Tibial nerve (tissue), 4 donors: ENCODE results near the gene MRPL51. TPM values are rescaled to one million over a fixed set of nuclear protein-coding genes. Genes with fewer than 3 reads are reported as not detected.

Source experiments
- DNase-seq, 2 donors: peaks; one replicate each; pipeline ENCODE4 v3.0.0-alpha.2; 2019; ENCODE audit warnings: low spot score in 2 of 2
- H3K27ac ChIP-seq, 4 donors: fragments of 200-600 bp; sonication (generic) in 3 of 4; one replicate each; pipeline ENCODE4 v1.5.1; 2017 to 2019; ENCODE audit warnings: mild to moderate bottlenecking in 1 of 4
- H3K27me3 ChIP-seq, 2 donors: fragments of 200-600 bp; sonication (generic) in 1 of 2; one replicate each; pipeline versions ENCODE4 v1.5.1 to v1.6.0; 2017 to 2019
- H3K36me3 ChIP-seq, 3 donors: fragments of 200-600 bp; sonication (generic); one replicate each; pipeline ENCODE4 v1.5.1; 2018 to 2019
- H3K4me1 ChIP-seq, 4 donors: fragments of 200-600 bp; sonication (generic) in 3 of 4; one replicate each; pipeline ENCODE4 v1.5.1; 2017 to 2019
- H3K4me3 ChIP-seq, 4 donors: fragments of 200-600 bp; sonication (generic) in 3 of 4; one replicate each; pipeline ENCODE4 v1.5.1; 2017 to 2019; ENCODE audit warnings: mild to moderate bottlenecking in 1 of 4, moderate library complexity in 1 of 4
- H3K9me3 ChIP-seq, 4 donors: fragments of 200-600 bp; sonication (generic) in 3 of 4; one replicate each; pipeline ENCODE4 v1.5.1; 2017 to 2019
- CTCF ChIP-seq, 5 experiments: fragments of 200-600 bp in 3 of 5; fragments of 450-650 bp in 2 of 5; sonication (generic) in 3 of 5; IDR thresholded peaks; one replicate each; pipeline ENCODE4 v1.5.1; 2016 to 2019; ENCODE audit warnings: antibody characterized with exemption in 5 of 5, mild to moderate bottlenecking in 3 of 5, moderate library complexity in 2 of 5
- EP300 ChIP-seq, 2 donors: sonication (generic); formaldehyde crosslinking; IDR thresholded peaks; one replicate each; pipeline ENCODE4 v1.6.1; 2017; ENCODE audit warnings: antibody characterized with exemption in 2 of 2, mild to moderate bottlenecking in 1 of 2
- POLR2A ChIP-seq, 2 donors: fragments of 450-650 bp; IDR thresholded peaks; one replicate each; pipeline ENCODE4 v1.6.1; 2017; ENCODE audit warnings: antibody characterized with exemption in 2 of 2, mild to moderate bottlenecking in 2 of 2, moderate library complexity in 2 of 2
- WGBS, 2 donors: methylation state at CpG; one replicate each; pipeline ENCODE4 v1.1.5; 2018; 5-methylcytosine and 5-hydroxymethylcytosine counted together
- total RNA-seq, 4 donors: library from RNA; depleted of rRNA; stranded (reverse); fragments of >200 nt; gene quantifications; one replicate each; pipeline ENCODE4 v1.1.0, GENCODE V29; 2016

The MRPL51 gene
- total RNA-seq, 4 donors from 2014 or later, result 47.4 to 127 (median 89.0) TPM

GRCh38 chr12:6536894-6537579 is 44.0 kb upstream of the MRPL51 start:
- no peak overlapping the region for H3K4me3 ChIP-seq
- TF ChIP-seq EP300 (IDR thresholded peaks at IDR 0.05) (no peak), POLR2A (IDR thresholded peaks at IDR 0.05) (no peak), CTCF (IDR thresholded peaks at IDR 0.05) (no peak)
- no peak for DNase-seq
- H3K4me1 ChIP-seq, result peaks cover 0 to 80% (median 54%) of the 10 kb centered on the region in 4 donors
- H3K36me3 ChIP-seq, result peaks cover 0 to 57% (median 18%) of the 10 kb centered on the region in 3 donors
- H3K27ac ChIP-seq, result peak overlapping the region; percentile 39 to 99 (median 96)
- H3K27me3 ChIP-seq, result no peaks in the 10 kb centered on the region
- H3K9me3 ChIP-seq, result no peaks in the 10 kb centered on the region
- 64 to 69% methylated on average over 15 to 18 of the region's 19 CpGs for WGBS, 2 donors

GRCh38 chr12:6535960-6536847 is 43.1 kb upstream of the MRPL51 start:
- no peaks in the 10 kb centered on the region for H3K27me3 ChIP-seq
- peak overlapping the region; percentile 76 to 99 (median 96) for H3K27ac ChIP-seq
- no peak for TF ChIP-seq POLR2A (IDR thresholded peaks at IDR 0.05)
- TF ChIP-seq CTCF (IDR thresholded peaks at IDR 0.05), result no peak
- TF ChIP-seq EP300 (IDR thresholded peaks at IDR 0.05), result no peak
- WGBS, 2 donors, result 35 to 39% methylated on average over 10 of the region's 10 CpGs
- peaks cover 0 to 76% (median 52%) of the 10 kb centered on the region in 4 donors for H3K4me1 ChIP-seq
- no peaks in the 10 kb centered on the region for H3K9me3 ChIP-seq
- peaks cover 0 to 49% (median 18%) of the 10 kb centered on the region in 3 donors for H3K36me3 ChIP-seq
- DNase-seq, result no peak
- H3K4me3 ChIP-seq, result peak overlapping the region; percentile 82 to 100 (median 90)

- no peak for DNase-seq
- Histone ChIP-seq H3K27me3 (no peaks in the 10 kb centered on the region), H3K4me1 (peaks cover 0 to 70% (median 46%) of the 10 kb centered on the region in 4 donors), H3K9me3 (no peaks in the 10 kb centered on the region), H3K36me3 (peaks cover 0 to 53% (median 18%) of the 10 kb centered on the region in 3 donors), H3K4me3 (peak overlapping the region; percentile 82 to 100 (median 90)), H3K27ac (peak overlapping the region; percentile 76 to 99 (median 96))
- WGBS, 2 donors, result 0 to 1% methylated on average over 5 to 6 of the region's 6 CpGs
- TF ChIP-seq POLR2A (IDR thresholded peaks at IDR 0.05), result no peak
Observed at GRCh38 chr12:6535697-6535946, 42.6 kb upstream of the MRPL51 start.

- Histone ChIP-seq H3K36me3 (peaks cover 0 to 54% (median 18%) of the 10 kb centered on the region in 3 donors), H3K9me3 (no peaks in the 10 kb centered on the region), H3K4me3 (peak overlapping the region; percentile 82 to 100 (median 90)), H3K27ac (peak overlapping the region; percentile 76 to 99 (median 96)), H3K27me3 (no peaks in the 10 kb centered on the region), H3K4me1 (peaks cover 0 to 65% (median 43%) of the 10 kb centered on the region in 4 donors)
- 0 to 2% methylated on average over 8 to 45 of the region's 52 CpGs for whole genome bisulfite sequencing, 2 donors
- TF ChIP-seq POLR2A (IDR thresholded peaks at IDR 0.05) (peak in 1 of 2 donors; percentile 23), EP300 (IDR thresholded peaks at IDR 0.05) (peak in 1 of 2 donors; percentile 76), CTCF (IDR thresholded peaks at IDR 0.05) (peak in 1 of 5 experiments; percentile 10)
- DNase-seq, result peak; percentile 50 to 51
Observed at GRCh38 chr12:6534945-6535696, 42.1 kb upstream of the MRPL51 start.

- WGBS, 2 donors, result 0% methylated on average over 2 to 14 of the region's 25 CpGs
- TF ChIP-seq EP300 (IDR thresholded peaks at IDR 0.05), result no peak
- TF ChIP-seq POLR2A (IDR thresholded peaks at IDR 0.05), result no peak
- peak in 2 of 5 experiments; percentile 8 to 19 for TF ChIP-seq CTCF (IDR thresholded peaks at IDR 0.05)
- peaks cover 0 to 54% (median 18%) of the 10 kb centered on the region in 3 donors for H3K36me3 ChIP-seq
Observed at GRCh38 chr12:6534695-6534944, 41.6 kb upstream of the MRPL51 start.

More at GRCh38 chr12:6534695-6534944, 41.6 kb upstream of the MRPL51 start:
- Histone ChIP-seq H3K27me3 (no peaks in the 10 kb centered on the region), H3K9me3 (no peaks in the 10 kb centered on the region), H3K4me3 (peak overlapping the region; percentile 82 to 100 (median 90)), H3K4me1 (peaks cover 0 to 60% (median 39%) of the 10 kb centered on the region in 4 donors), H3K27ac (peak overlapping the region; percentile 76 to 99 (median 96))
- peak in 1 of 2 donors; percentile 75 for DNase-seq
